CD4-positive, alpha-beta T cell (primary cell): ENCODE results near the gene MOBP. TPM values are rescaled to one million over a fixed set of nuclear protein-coding genes. Genes with fewer than 3 reads are reported as not detected.

Experiments used
- ATAC-seq: fragments of 200-7000 bp; cut with Tn5 transposase; one replicate; pipeline ENCODE4 v1.10.0; 2022; ENCODE audit warnings: mild to moderate bottlenecking; ENCODE audit not compliant: poor library complexity
- CTCF ChIA-PET: fragments of 350-600 bp; sonication (Branson Sonifier 250); formaldehyde crosslinking; loops from one replicate; lab custom pipeline; 2021; ENCODE audit warnings: antibody characterized with exemption, inconsistent platforms; lab: Charles Lee
- POLR2A ChIA-PET: fragments of 350-600 bp; sonication (Branson Sonifier 250); formaldehyde crosslinking; loops from one replicate; lab custom pipeline; 2021; ENCODE audit warnings: antibody characterized with exemption, inconsistent platforms; lab: Charles Lee
- DNase-seq, 14 experiments: peaks; one replicate each; pipeline ENCODE4 v3.0.0-alpha.2; 2013 to 2020; ENCODE audit warnings: mixed read lengths in 2 of 14
- H3K27ac ChIP-seq, 2 donors: one replicate each; pipeline versions ENCODE4 v1.5.1 to v1.7.0; 2013; ENCODE audit warnings: low read length in 2 of 2, low read depth in 1 of 2, mild to moderate bottlenecking in 1 of 2
- H3K27me3 ChIP-seq, 2 experiments: 1 replicate in 1 of 2; 2 replicates in 1 of 2; pipeline versions ENCODE4 v1.6.1 to v1.7.0; 2013; ENCODE audit warnings: low read length in 2 of 2, control low read depth in 1 of 2, mild to moderate bottlenecking in 1 of 2, moderate library complexity in 1 of 2; ENCODE audit not compliant: insufficient read depth in 2 of 2, control insufficient read depth in 1 of 2
- H3K36me3 ChIP-seq: one replicate; pipeline ENCODE4 v1.6.1; 2013; ENCODE audit warnings: low read length, control low read depth; ENCODE audit not compliant: insufficient read depth
- H3K4me1 ChIP-seq: one replicate; pipeline ENCODE4 v1.6.1; 2013; ENCODE audit warnings: low read length, control low read depth; ENCODE audit not compliant: insufficient read depth
- H3K4me3 ChIP-seq: one replicate; pipeline ENCODE4 v1.5.1; 2013; ENCODE audit warnings: mild to moderate bottlenecking, low read length, moderate library complexity
- H3K9me3 ChIP-seq, 2 experiments: 1 replicate in 1 of 2; 2 replicates in 1 of 2; pipeline versions ENCODE4 v1.6.1 to v1.7.0; 2013; ENCODE audit warnings: low read length in 2 of 2, mild to moderate bottlenecking in 2 of 2, control low read depth in 1 of 2, moderate library complexity in 1 of 2; ENCODE audit not compliant: control insufficient read depth in 1 of 2, insufficient read depth in 1 of 2
- H3K27ac Mint-ChIP-seq: one replicate; pipeline ENCODE4 v1.8.0; 2020; ENCODE audit warnings: mixed read lengths
- H3K27me3 Mint-ChIP-seq: one replicate; pipeline ENCODE4 v1.8.0; 2021; ENCODE audit warnings: mixed read lengths
- H3K36me3 Mint-ChIP-seq: one replicate; pipeline ENCODE4 v1.8.0; 2021; ENCODE audit warnings: low read depth, mixed read lengths
- H3K4me1 Mint-ChIP-seq: one replicate; pipeline ENCODE4 v1.8.0; 2021; ENCODE audit warnings: low read depth, mixed read lengths
- H3K4me3 Mint-ChIP-seq: one replicate; pipeline ENCODE4 v1.8.0; 2020; ENCODE audit warnings: mild to moderate bottlenecking, mixed read lengths
- H3K9me3 Mint-ChIP-seq: one replicate; pipeline ENCODE4 v1.8.0; 2020; ENCODE audit warnings: mixed read lengths
- CTCF ChIP-seq: fragments of 200-600 bp; IDR thresholded peaks from one replicate; pipeline ENCODE4 v1.8.0; 2022; ENCODE audit warnings: antibody characterized with exemption, mild to moderate bottlenecking
- intact Hi-C, 2 experiments: fragments of 100-400 bp; cut with DNase I in 1 of 2; cut with micrococcal nuclease in 1 of 2; formaldehyde crosslinking; loops; one replicate each; pipeline versions ENCODE4 v1.15.1 to v1.9.0; 2023 to 2025; cut with DNase I, micrococcal nuclease
- total RNA-seq, 174 experiments: library from RNA in 2 of 174; stranded (reverse) in 2 of 174; gene quantifications; one replicate each; pipeline ENCODE4 v1.2.3 and lab custom pipeline; 2021 to 2026

Gene MOBP
- total RNA-seq, 2 experiments from 2014 or later: not detected

DNA sequence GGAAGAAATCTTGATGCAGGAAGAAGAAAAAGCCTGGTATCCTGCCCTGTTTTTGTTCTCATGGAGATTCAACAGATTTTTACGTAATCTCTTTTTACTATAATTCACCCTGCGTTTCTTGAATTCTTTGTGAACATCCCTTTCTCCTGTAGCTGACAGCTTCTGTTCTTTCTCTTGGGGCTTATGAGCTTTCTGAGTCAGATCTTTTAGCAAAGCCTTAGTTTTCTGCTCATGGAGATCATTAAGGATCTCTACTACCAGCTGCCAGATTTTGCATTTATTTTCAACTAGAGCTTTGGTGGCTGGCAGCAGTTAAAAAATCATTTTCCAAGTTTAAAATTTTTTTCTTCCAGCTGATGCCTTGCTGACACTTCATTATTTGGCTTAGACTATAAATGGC is 51.6 kb downstream of the MOBP start:
- Histone ChIP-seq H3K9me3 (peaks cover 0 to 5% of the 10 kb centered on the region in 2 experiments), H3K4me3 (no peak overlapping the region), H3K36me3 (no peaks in the 10 kb centered on the region), H3K4me1 (no peaks in the 10 kb centered on the region), H3K27ac (no peak overlapping the region), H3K27me3 (peaks cover 3 to 4% of the 10 kb centered on the region in 2 experiments)
- peaks cover under 1% of the 10 kb centered on the region for H3K9me3 Mint-ChIP-seq
- H3K4me1 Mint-ChIP-seq: no peaks in the 10 kb centered on the region
- ATAC-seq (no peak), DNase-seq (no peak)
- no peak overlapping the region for H3K4me3 Mint-ChIP-seq
- H3K27ac Mint-ChIP-seq: no peak overlapping the region
- CTCF ChIA-PET: interaction anchor here (0.7 kb wide), 1 partner anchor 205 kb away, joined by 4 read pairs; no protein-coding TSS in a partner anchor
- H3K36me3 Mint-ChIP-seq: no peaks in the 10 kb centered on the region
- intact Hi-C loops: no loop called here
- POLR2A ChIA-PET: interaction anchor here (0.7 kb wide), 1 partner anchor 24 kb away, joined by 5 read pairs; no protein-coding TSS in a partner anchor
- TF ChIP-seq CTCF: no peak
- peaks cover 39% of the 10 kb centered on the region for H3K27me3 Mint-ChIP-seq

DNA sequence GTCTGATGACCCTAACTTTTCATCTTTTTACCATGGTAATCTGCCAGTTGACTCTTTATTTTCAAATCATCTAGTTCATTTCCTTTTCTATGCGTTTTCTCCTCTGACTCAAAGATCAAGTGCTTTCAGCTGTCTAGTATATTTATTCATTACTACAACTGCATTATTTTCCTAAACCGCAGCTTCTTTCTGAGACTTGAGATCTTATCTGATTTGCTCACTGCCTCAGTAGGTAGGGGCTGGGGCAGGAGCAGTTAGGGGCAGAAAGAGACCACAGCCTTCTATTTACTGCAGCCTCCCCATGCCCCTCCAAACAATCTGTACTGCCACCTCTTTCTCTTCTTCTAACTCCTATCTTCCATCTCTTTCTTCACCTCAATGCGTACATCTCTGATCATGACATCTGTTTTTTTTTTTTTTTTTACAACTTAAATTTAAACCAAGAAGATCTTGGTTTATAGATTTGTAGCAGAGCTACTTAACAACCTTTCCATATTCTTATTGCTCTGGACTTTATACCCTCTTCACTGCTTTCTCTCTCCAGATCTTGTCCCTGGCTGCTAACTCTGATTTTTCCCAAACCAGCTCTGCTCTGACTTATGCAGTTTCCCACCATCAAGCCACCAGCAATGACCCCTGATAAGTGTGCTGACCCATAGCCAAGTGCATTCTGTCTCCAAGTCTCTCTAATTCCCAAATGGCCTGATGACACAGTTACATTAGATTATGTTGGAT is 52.2 kb downstream of the MOBP start:
- H3K4me1 Mint-ChIP-seq: no peaks in the 10 kb centered on the region
- Histone ChIP-seq H3K27me3 (peaks cover 3 to 4% of the 10 kb centered on the region in 2 experiments), H3K4me3 (no peak overlapping the region), H3K9me3 (peaks cover 0 to 9% of the 10 kb centered on the region in 2 experiments), H3K4me1 (no peaks in the 10 kb centered on the region), H3K27ac (no peak overlapping the region), H3K36me3 (no peaks in the 10 kb centered on the region)
- intact Hi-C loops: no loop called here
- ATAC-seq (no peak), DNase-seq (no peak)
- H3K27ac Mint-ChIP-seq: no peak overlapping the region
- H3K36me3 Mint-ChIP-seq: no peaks in the 10 kb centered on the region
- no peak for TF ChIP-seq CTCF
- POLR2A ChIA-PET: interaction anchor here (0.7 kb wide), 1 partner anchor 24 kb away, joined by 5 read pairs; no protein-coding TSS in a partner anchor
- H3K27me3 Mint-ChIP-seq: peaks cover 34% of the 10 kb centered on the region
- no peak overlapping the region for H3K4me3 Mint-ChIP-seq
- peaks cover 2% of the 10 kb centered on the region for H3K9me3 Mint-ChIP-seq
- CTCF ChIA-PET: interaction anchor here (0.7 kb wide), 1 partner anchor 205 kb away, joined by 4 read pairs; no protein-coding TSS in a partner anchor

DNA sequence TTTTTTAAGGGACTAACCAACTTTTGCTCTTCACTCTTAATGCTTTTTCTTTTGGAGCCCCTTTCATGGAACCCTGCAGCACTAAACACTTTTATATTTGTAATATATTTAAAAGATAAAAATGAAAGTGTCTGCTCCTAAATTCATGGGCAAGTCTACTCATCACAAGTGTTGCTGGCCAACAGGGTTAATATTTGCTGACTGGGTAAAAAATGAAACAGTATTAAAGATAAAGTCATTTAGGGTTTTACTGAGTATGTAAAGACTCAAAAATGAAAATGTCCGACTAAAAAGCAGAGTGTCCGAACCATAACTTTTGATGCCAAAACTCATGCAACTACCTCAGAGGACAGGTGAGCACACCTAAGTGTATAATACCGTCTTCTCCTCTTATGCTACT is 54.0 kb downstream of the MOBP start:
- H3K4me1 ChIP-seq: no peaks in the 10 kb centered on the region
- Mint-ChIP-seq H3K4me1 (no peaks in the 10 kb centered on the region), H3K9me3 (peaks cover 2% of the 10 kb centered on the region), H3K36me3 (no peaks in the 10 kb centered on the region), H3K4me3 (no peak overlapping the region), H3K27ac (no peak overlapping the region), H3K27me3 (peaks cover 23% of the 10 kb centered on the region)
- peaks cover 5 to 9% of the 10 kb centered on the region in 2 experiments for H3K9me3 ChIP-seq
- H3K27ac ChIP-seq: no peak overlapping the region
- DNase-seq (no peak), ATAC-seq (no peak)
- TF ChIP-seq CTCF: no peak
- peaks cover 3 to 4% of the 10 kb centered on the region in 2 experiments for H3K27me3 ChIP-seq
- no peaks in the 10 kb centered on the region for H3K36me3 ChIP-seq
- H3K4me3 ChIP-seq: no peak overlapping the region
- CTCF ChIA-PET: interaction anchor here (0.7 kb wide), 1 partner anchor 39 kb away, joined by 3 read pairs; no protein-coding TSS in a partner anchor
- intact Hi-C loops: no loop called here
- POLR2A ChIA-PET: no interaction called here
